HFF-Myc (cell line): ENCODE measurements around the gene TUBGCP5.

Source experiments
- DNase-seq: peaks from one replicate; pipeline ENCODE4 v3.0.0-alpha.2; 2011; ENCODE audit warnings: low read depth; ENCODE audit errors: extremely low read depth
- H3K4me3 ChIP-seq: replicated peaks from 2 replicates; pipeline ENCODE4 v1.5.1; 2011; ENCODE audit warnings: low read depth, mild to moderate bottlenecking, control low read depth, low read length
- CTCF ChIP-seq: IDR thresholded peaks from 2 replicates; pipeline ENCODE4 v1.5.1; 2012; ENCODE audit warnings: mild to moderate bottlenecking, low read depth, low read length, control low read depth; ENCODE audit errors: missing control alignments

TUBGCP5 gene

GRCh38 chr15:22981051-22981840, 58.1 kb downstream of the TUBGCP5 start:
- DNase-seq: no peak
- H3K4me3 ChIP-seq: peak overlapping the region; percentile 98
- no peak for TF ChIP-seq CTCF

GRCh38 chr15:22980189-22981050, 58.9 kb downstream of the TUBGCP5 start, which contains the start of gene CYFIP1:
CYFIP1 (minus strand) TSS chr15:22980368; CDS start chr15:22947285, 33,083 bp downstream.
- TF ChIP-seq CTCF: no peak
- peak within 1 kb of the TSS; percentile 98 for H3K4me3 ChIP-seq
- DNase-seq: no peak

- DNase-seq: no peak
- no peak for TF ChIP-seq CTCF
- peak overlapping the region; percentile 98 for H3K4me3 ChIP-seq
These were observed 59.9 kb downstream of the TUBGCP5 start for GRCh38 chr15:22979238-22980188.

- H3K4me3 ChIP-seq: peak overlapping the region; percentile 98
- no peak for TF ChIP-seq CTCF
- DNase-seq: no peak
These were observed 60.6 kb downstream of the TUBGCP5 start for GRCh38 chr15:22978691-22979237.

- no peak for TF ChIP-seq CTCF
- H3K4me3 ChIP-seq: no peak overlapping the region
- DNase-seq: no peak
These were observed 64.6 kb downstream of the TUBGCP5 start for GRCh38 chr15:22974745-22975144.

GRCh38 chr15:22973987-22974386, 65.4 kb downstream of the TUBGCP5 start:
- H3K4me3 ChIP-seq: no peak overlapping the region
- TF ChIP-seq CTCF: no peak
- no peak for DNase-seq
